Measurements from ENCODE around the gene SLC22A31. TPM values are rescaled to one million over a fixed set of nuclear protein-coding genes. Genes with fewer than 3 reads are reported as not detected.

SLC22A31 gene
- total and polyA plus RNA-seq, 9 of the 15 experiments (the other 6 are each of a cell fraction or from before 2014, with no cell fraction given): 0.29 to 2.2 (median 0.47) TPM; not detected in 3

DNA sequence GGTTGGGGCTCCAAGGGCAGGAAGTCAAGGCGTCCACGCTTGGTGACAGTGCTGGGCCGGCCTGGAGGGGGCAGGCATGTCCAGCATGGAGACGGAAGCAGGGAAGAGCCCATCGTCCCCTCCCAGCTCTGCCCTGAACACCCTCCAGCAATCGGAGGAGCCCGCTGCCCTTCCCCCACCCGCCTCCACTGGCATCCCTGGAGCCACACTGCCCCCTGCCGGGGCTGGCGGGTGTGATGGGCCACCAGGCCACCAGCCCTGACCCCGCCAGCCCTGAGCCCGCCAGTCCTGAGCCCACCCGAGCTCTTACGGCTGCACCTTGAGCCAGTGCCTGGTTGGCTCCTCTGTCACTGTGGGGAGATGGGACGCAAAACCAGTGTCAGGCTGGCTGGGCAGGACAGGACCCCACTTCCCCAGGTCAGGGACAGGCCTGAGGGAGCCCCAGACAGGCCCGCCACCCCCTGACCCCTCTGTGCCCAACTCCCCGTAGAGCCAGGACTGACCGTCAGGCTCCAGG is 32.9 kb downstream of the SLC22A31 start (continued):
- TF ChIP-seq, protein P1, sequence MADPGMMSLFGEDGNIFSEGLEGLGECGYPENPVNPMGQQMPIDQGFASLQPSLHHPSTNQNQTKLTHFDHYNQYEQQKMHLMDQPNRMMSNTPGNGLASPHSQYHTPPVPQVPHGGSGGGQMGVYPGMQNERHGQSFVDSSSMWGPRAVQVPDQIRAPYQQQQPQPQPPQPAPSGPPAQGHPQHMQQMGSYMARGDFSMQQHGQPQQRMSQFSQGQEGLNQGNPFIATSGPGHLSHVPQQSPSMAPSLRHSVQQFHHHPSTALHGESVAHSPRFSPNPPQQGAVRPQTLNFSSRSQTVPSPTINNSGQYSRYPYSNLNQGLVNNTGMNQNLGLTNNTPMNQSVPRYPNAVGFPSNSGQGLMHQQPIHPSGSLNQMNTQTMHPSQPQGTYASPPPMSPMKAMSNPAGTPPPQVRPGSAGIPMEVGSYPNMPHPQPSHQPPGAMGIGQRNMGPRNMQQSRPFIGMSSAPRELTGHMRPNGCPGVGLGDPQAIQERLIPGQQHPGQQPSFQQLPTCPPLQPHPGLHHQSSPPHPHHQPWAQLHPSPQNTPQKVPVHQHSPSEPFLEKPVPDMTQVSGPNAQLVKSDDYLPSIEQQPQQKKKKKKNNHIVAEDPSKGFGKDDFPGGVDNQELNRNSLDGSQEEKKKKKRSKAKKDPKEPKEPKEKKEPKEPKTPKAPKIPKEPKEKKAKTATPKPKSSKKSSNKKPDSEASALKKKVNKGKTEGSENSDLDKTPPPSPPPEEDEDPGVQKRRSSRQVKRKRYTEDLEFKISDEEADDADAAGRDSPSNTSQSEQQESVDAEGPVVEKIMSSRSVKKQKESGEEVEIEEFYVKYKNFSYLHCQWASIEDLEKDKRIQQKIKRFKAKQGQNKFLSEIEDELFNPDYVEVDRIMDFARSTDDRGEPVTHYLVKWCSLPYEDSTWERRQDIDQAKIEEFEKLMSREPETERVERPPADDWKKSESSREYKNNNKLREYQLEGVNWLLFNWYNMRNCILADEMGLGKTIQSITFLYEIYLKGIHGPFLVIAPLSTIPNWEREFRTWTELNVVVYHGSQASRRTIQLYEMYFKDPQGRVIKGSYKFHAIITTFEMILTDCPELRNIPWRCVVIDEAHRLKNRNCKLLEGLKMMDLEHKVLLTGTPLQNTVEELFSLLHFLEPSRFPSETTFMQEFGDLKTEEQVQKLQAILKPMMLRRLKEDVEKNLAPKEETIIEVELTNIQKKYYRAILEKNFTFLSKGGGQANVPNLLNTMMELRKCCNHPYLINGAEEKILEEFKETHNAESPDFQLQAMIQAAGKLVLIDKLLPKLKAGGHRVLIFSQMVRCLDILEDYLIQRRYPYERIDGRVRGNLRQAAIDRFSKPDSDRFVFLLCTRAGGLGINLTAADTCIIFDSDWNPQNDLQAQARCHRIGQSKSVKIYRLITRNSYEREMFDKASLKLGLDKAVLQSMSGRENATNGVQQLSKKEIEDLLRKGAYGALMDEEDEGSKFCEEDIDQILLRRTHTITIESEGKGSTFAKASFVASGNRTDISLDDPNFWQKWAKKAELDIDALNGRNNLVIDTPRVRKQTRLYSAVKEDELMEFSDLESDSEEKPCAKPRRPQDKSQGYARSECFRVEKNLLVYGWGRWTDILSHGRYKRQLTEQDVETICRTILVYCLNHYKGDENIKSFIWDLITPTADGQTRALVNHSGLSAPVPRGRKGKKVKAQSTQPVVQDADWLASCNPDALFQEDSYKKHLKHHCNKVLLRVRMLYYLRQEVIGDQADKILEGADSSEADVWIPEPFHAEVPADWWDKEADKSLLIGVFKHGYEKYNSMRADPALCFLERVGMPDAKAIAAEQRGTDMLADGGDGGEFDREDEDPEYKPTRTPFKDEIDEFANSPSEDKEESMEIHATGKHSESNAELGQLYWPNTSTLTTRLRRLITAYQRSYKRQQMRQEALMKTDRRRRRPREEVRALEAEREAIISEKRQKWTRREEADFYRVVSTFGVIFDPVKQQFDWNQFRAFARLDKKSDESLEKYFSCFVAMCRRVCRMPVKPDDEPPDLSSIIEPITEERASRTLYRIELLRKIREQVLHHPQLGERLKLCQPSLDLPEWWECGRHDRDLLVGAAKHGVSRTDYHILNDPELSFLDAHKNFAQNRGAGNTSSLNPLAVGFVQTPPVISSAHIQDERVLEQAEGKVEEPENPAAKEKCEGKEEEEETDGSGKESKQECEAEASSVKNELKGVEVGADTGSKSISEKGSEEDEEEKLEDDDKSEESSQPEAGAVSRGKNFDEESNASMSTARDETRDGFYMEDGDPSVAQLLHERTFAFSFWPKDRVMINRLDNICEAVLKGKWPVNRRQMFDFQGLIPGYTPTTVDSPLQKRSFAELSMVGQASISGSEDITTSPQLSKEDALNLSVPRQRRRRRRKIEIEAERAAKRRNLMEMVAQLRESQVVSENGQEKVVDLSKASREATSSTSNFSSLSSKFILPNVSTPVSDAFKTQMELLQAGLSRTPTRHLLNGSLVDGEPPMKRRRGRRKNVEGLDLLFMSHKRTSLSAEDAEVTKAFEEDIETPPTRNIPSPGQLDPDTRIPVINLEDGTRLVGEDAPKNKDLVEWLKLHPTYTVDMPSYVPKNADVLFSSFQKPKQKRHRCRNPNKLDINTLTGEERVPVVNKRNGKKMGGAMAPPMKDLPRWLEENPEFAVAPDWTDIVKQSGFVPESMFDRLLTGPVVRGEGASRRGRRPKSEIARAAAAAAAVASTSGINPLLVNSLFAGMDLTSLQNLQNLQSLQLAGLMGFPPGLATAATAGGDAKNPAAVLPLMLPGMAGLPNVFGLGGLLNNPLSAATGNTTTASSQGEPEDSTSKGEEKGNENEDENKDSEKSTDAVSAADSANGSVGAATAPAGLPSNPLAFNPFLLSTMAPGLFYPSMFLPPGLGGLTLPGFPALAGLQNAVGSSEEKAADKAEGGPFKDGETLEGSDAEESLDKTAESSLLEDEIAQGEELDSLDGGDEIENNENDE (IDR thresholded peaks at IDR 0.05; ENCODE audit: low read depth, low read length): no peak
- no peak for TF ChIP-seq ZNF444 (CRISPR knock-in tag; IDR thresholded peaks at IDR 0.05)
- TF ChIP-seq RAD21 (CRISPR knock-in tag; conservative IDR thresholded peaks at IDR 0.05 in 1 of 2, IDR thresholded peaks at IDR 0.05 in 1 of 2): peak; percentile 99
- no peak for TF ChIP-seq MED1 (CRISPR knock-in tag; IDR thresholded peaks at IDR 0.05; ENCODE audit: borderline replicate concordance)
- TF ChIP-seq ZNF23 (CRISPR knock-in tag; IDR thresholded peaks at IDR 0.05): no peak
- TF ChIP-seq, protein P2, sequence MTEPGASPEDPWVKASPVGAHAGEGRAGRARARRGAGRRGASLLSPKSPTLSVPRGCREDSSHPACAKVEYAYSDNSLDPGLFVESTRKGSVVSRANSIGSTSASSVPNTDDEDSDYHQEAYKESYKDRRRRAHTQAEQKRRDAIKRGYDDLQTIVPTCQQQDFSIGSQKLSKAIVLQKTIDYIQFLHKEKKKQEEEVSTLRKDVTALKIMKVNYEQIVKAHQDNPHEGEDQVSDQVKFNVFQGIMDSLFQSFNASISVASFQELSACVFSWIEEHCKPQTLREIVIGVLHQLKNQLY (CRISPR knock-in tag; conservative IDR thresholded peaks at IDR 0.05): no peak
- TF ChIP-seq CHD2 (IDR thresholded peaks at IDR 0.05; ENCODE audit: low read depth, low read length): peak; percentile 84
- no peak for TF ChIP-seq SRSF3 (IDR thresholded peaks at IDR 0.05; ENCODE audit: insufficient read depth, low read length)
- TF ChIP-seq COPS2 (conservative IDR thresholded peaks at IDR 0.05): no peak
- TF ChIP-seq KLF1 (tag; IDR thresholded peaks at IDR 0.05): no peak
- TF ChIP-seq HDAC8 (tag; IDR thresholded peaks at IDR 0.05): no peak
- TF ChIP-seq ZBED1 (IDR thresholded peaks at IDR 0.05): no peak
- no peak for TF ChIP-seq ZNF184 (CRISPR knock-in tag; IDR thresholded peaks at IDR 0.05)
- TF ChIP-seq ZNF124 (CRISPR knock-in tag; IDR thresholded peaks at IDR 0.05): no peak
- no peak for TF ChIP-seq NELFE (IDR thresholded peaks at IDR 0.05; ENCODE audit: insufficient read depth, insufficient read length)
- TF ChIP-seq, protein P3, sequence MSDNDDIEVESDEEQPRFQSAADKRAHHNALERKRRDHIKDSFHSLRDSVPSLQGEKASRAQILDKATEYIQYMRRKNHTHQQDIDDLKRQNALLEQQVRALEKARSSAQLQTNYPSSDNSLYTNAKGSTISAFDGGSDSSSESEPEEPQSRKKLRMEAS (CRISPR knock-in tag; IDR thresholded peaks at IDR 0.05): peak; percentile 71
- no peak for TF ChIP-seq SPI1 (IDR thresholded peaks at IDR 0.05; ENCODE audit: borderline replicate concordance, low read depth, low read length)
